Naive thymus-derived CD4-positive, alpha-beta T cell (primary cell): ENCODE data around the gene SLC25A4. TPM values are rescaled to one million over a fixed set of nuclear protein-coding genes. Genes with fewer than 3 reads are reported as not detected.
"Not testable (repeated sequence)": the region's sequence is repeated elsewhere in the genome, so short reads cannot be mapped to it uniquely, and the experiment has no call there.

Experiments used
- ATAC-seq: fragments of 150-1000 bp; cut with Tn5 transposase; 2 replicates; pipeline ENCODE4 v1.10.0; 2021; ENCODE audit warnings: mild to moderate bottlenecking, moderate library complexity
- CTCF ChIA-PET: fragments of 350-600 bp; sonication (Branson Sonifier 250); formaldehyde crosslinking; loops from one replicate; lab custom pipeline; 2021; ENCODE audit warnings: antibody characterized with exemption; lab: Charles Lee
- POLR2A ChIA-PET: fragments of 350-600 bp; sonication (Branson Sonifier 250); formaldehyde crosslinking; loops from one replicate; lab custom pipeline; 2021; ENCODE audit warnings: antibody characterized with exemption, inconsistent platforms; lab: Charles Lee
- DNase-seq, 9 donors: peaks; one replicate each; pipeline versions ENCODE4 v3.0.0 to v3.0.0-alpha.2; 2020 to 2022; ENCODE audit warnings: mixed read lengths in 1 of 9
- H3K27ac ChIP-seq: one replicate; pipeline ENCODE4 v1.7.0; 2013; ENCODE audit warnings: mild to moderate bottlenecking, low read depth, low read length, moderate library complexity
- H3K27me3 ChIP-seq, 2 donors: one replicate each; pipeline ENCODE4 v1.7.0; 2013; ENCODE audit warnings: low read length in 2 of 2, mild to moderate bottlenecking in 2 of 2, moderate library complexity in 2 of 2; ENCODE audit not compliant: control insufficient read depth in 2 of 2, insufficient read depth in 2 of 2
- H3K36me3 ChIP-seq, 3 experiments: 1 replicate in 2 of 3; 2 replicates in 1 of 3; pipeline ENCODE4 v1.7.0; 2013; ENCODE audit warnings: low read length in 3 of 3, mild to moderate bottlenecking in 3 of 3, moderate library complexity in 1 of 3; ENCODE audit not compliant: insufficient read depth in 3 of 3, control insufficient read depth in 2 of 3
- H3K4me1 ChIP-seq, 2 donors: one replicate each; pipeline ENCODE4 v1.7.0; 2013; ENCODE audit warnings: low read length in 2 of 2, mild to moderate bottlenecking in 2 of 2, moderate library complexity in 1 of 2; ENCODE audit not compliant: control insufficient read depth in 2 of 2, insufficient read depth in 2 of 2
- H3K4me3 ChIP-seq: 2 replicates; pipeline ENCODE4 v1.7.0; 2013; ENCODE audit warnings: mild to moderate bottlenecking, low read length
- H3K9me3 ChIP-seq, 3 experiments: 1 replicate in 2 of 3; 2 replicates in 1 of 3; pipeline ENCODE4 v1.7.0; 2013; ENCODE audit warnings: low read length in 3 of 3; ENCODE audit not compliant: control insufficient read depth in 2 of 3
- H3K27ac Mint-ChIP-seq, 9 donors: one replicate each; pipeline ENCODE4 v1.8.0; 2020 to 2022; ENCODE audit warnings: mixed read lengths in 9 of 9, mild to moderate bottlenecking in 8 of 9, moderate library complexity in 5 of 9, inconsistent platforms in 2 of 9
- H3K27me3 Mint-ChIP-seq, 5 donors: one replicate each; pipeline ENCODE4 v1.8.0; 2021 to 2022; ENCODE audit warnings: mixed read lengths in 5 of 5, mild to moderate bottlenecking in 1 of 5
- H3K36me3 Mint-ChIP-seq, 5 donors: one replicate each; pipeline ENCODE4 v1.8.0; 2020 to 2022; ENCODE audit warnings: mixed read lengths in 5 of 5, mild to moderate bottlenecking in 3 of 5, inconsistent platforms in 1 of 5
- H3K4me1 Mint-ChIP-seq, 7 donors: one replicate each; pipeline ENCODE4 v1.8.0; 2020 to 2022; ENCODE audit warnings: mixed read lengths in 7 of 7, mild to moderate bottlenecking in 3 of 7, inconsistent platforms in 1 of 7
- H3K4me3 Mint-ChIP-seq, 10 donors: one replicate each; pipeline ENCODE4 v1.8.0; 2020 to 2022; ENCODE audit warnings: mild to moderate bottlenecking in 10 of 10, mixed read lengths in 10 of 10, moderate library complexity in 6 of 10, inconsistent platforms in 2 of 10
- H3K9me3 Mint-ChIP-seq, 11 donors: one replicate each; pipeline ENCODE4 v1.8.0; 2020 to 2022; ENCODE audit warnings: mixed read lengths in 11 of 11, mild to moderate bottlenecking in 4 of 11, inconsistent platforms in 1 of 11, moderate library complexity in 1 of 11
- intact Hi-C, 2 donors: fragments of 100-400 bp; cut with micrococcal nuclease; formaldehyde crosslinking; loops; one replicate each; pipeline ENCODE4 v1.15.1; 2023
- polyA plus RNA-seq, 2 donors: library from polyadenylated mRNA; unstranded; fragments of 300-500 nt; fragmentation: Illumina TruSeq; gene quantifications; one replicate each; pipeline ENCODE4 v1.2.3, GENCODE V29; 2021
- total RNA-seq, 6 experiments: library from RNA in 5 of 6; stranded (reverse) in 5 of 6; gene quantifications; 1 replicate in 5 of 6; 2 replicates in 1 of 6; pipeline ENCODE4 v1.2.3 and lab custom pipeline; 2021 to 2026

SLC25A4 gene
- total and polyA plus RNA-seq, 7 experiments from 2014 or later = 0.60 to 7.2 (median 3.8) TPM

GRCh38 chr4:185100423-185100822 lies 42.6 kb upstream of the SLC25A4 start:
- Mint-ChIP-seq H3K4me3 (no peak overlapping the region), H3K4me1 (peaks cover 0 to 1% (median 0%) of the 10 kb centered on the region in 7 donors), H3K36me3 (no peaks in the 10 kb centered on the region), H3K27me3 (peaks cover 6 to 25% (median 17%) of the 10 kb centered on the region in 5 donors), H3K27ac (no peak overlapping the region), H3K9me3 (no peaks in the 10 kb centered on the region)
- no peaks in the 10 kb centered on the region for H3K27me3 ChIP-seq
- H3K4me3 ChIP-seq = no peak overlapping the region
- intact Hi-C loops = no loop called here
- no peak for DNase-seq
- ChIA-PET POLR2A (no interaction called here), CTCF (no interaction called here)
- H3K4me1 ChIP-seq = no peaks in the 10 kb centered on the region
- H3K27ac ChIP-seq = no peak overlapping the region
- no peaks in the 10 kb centered on the region for H3K9me3 ChIP-seq
- ATAC-seq = no peak
- no peaks in the 10 kb centered on the region for H3K36me3 ChIP-seq

GRCh38 chr4:185101354-185101890 lies 41.6 kb upstream of the SLC25A4 start:
- DNase-seq = no peak
- H3K27me3 ChIP-seq = no peaks in the 10 kb centered on the region
- intact Hi-C loops = no loop called here
- ATAC-seq = no peak
- Mint-ChIP-seq H3K9me3 (no peaks in the 10 kb centered on the region), H3K27me3 (peaks cover 6 to 24% (median 17%) of the 10 kb centered on the region in 5 donors), H3K4me1 (peaks cover 0 to 1% (median 0%) of the 10 kb centered on the region in 7 donors), H3K36me3 (no peaks in the 10 kb centered on the region), H3K4me3 (no peak overlapping the region), H3K27ac (no peak overlapping the region)
- H3K27ac ChIP-seq = no peak overlapping the region
- no peaks in the 10 kb centered on the region for H3K9me3 ChIP-seq
- CTCF ChIA-PET = no interaction called here
- no peaks in the 10 kb centered on the region for H3K4me1 ChIP-seq
- POLR2A ChIA-PET = no interaction called here
- no peaks in the 10 kb centered on the region for H3K36me3 ChIP-seq
- H3K4me3 ChIP-seq = no peak overlapping the region

GRCh38 chr4:185104733-185105132 lies 38.3 kb upstream of the SLC25A4 start:
- H3K27ac Mint-ChIP-seq = no peak overlapping the region
- POLR2A ChIA-PET = no interaction called here
- Histone ChIP-seq H3K27ac (no peak overlapping the region), H3K36me3 (no peaks in the 10 kb centered on the region), H3K27me3 (peaks cover 0 to 5% of the 10 kb centered on the region in 2 donors), H3K4me3 (no peak overlapping the region), H3K9me3 (no peaks in the 10 kb centered on the region), H3K4me1 (no peaks in the 10 kb centered on the region)
- peaks cover 6 to 29% (median 21%) of the 10 kb centered on the region in 5 donors for H3K27me3 Mint-ChIP-seq
- no peak overlapping the region for H3K4me3 Mint-ChIP-seq
- no peaks in the 10 kb centered on the region for H3K9me3 Mint-ChIP-seq
- CTCF ChIA-PET = no interaction called here
- ATAC-seq = no peak
- intact Hi-C loops = no loop called here
- H3K36me3 Mint-ChIP-seq = no peaks in the 10 kb centered on the region
- peaks cover 0 to 2% (median 0%) of the 10 kb centered on the region in 7 donors for H3K4me1 Mint-ChIP-seq
- no peak for DNase-seq

GRCh38 chr4:185106353-185106752 lies 36.7 kb upstream of the SLC25A4 start:
- H3K27me3 Mint-ChIP-seq = peaks cover 6 to 37% (median 23%) of the 10 kb centered on the region in 5 donors
- intact Hi-C loops = no loop called here
- Histone ChIP-seq H3K4me3 (no peak overlapping the region), H3K27me3 (peaks cover 0 to 5% of the 10 kb centered on the region in 2 donors), H3K4me1 (no peaks in the 10 kb centered on the region), H3K36me3 (no peaks in the 10 kb centered on the region), H3K9me3 (no peaks in the 10 kb centered on the region), H3K27ac (no peak overlapping the region)
- ChIA-PET CTCF (interaction anchor here (0.6 kb wide), 1 partner anchor 61 kb away, joined by 3 read pairs; no protein-coding TSS in a partner anchor), POLR2A (interaction anchor here (0.6 kb wide), 1 partner anchor 380 kb away, joined by 7 read pairs; no protein-coding TSS in a partner anchor)
- no peak for DNase-seq
- no peak overlapping the region for H3K27ac Mint-ChIP-seq
- no peak for ATAC-seq
- no peaks in the 10 kb centered on the region for H3K9me3 Mint-ChIP-seq
- no peak overlapping the region for H3K4me3 Mint-ChIP-seq
- no peaks in the 10 kb centered on the region for H3K36me3 Mint-ChIP-seq
- H3K4me1 Mint-ChIP-seq = peaks cover 0 to 2% (median 0%) of the 10 kb centered on the region in 7 donors

GRCh38 chr4:185107574-185107973 lies 35.5 kb upstream of the SLC25A4 start:
- H3K4me1 Mint-ChIP-seq, H3K36me3 ChIP-seq, H3K9me3 Mint-ChIP-seq, DNase-seq, POLR2A ChIA-PET, H3K9me3 ChIP-seq, ATAC-seq, intact Hi-C loops, H3K27ac Mint-ChIP-seq, H3K4me3 Mint-ChIP-seq, H3K4me1 ChIP-seq, H3K4me3 ChIP-seq, H3K27ac ChIP-seq, H3K36me3 Mint-ChIP-seq, CTCF ChIA-PET, H3K27me3 ChIP-seq: not testable (repeated sequence)
- H3K27me3 Mint-ChIP-seq = peaks cover 0 to 39% (median 18%) of the 10 kb centered on the region in 5 donors

- ATAC-seq (no peak), DNase-seq (no peak)
- Histone ChIP-seq H3K27me3 (peaks cover 0 to 5% of the 10 kb centered on the region in 2 donors), H3K36me3 (no peaks in the 10 kb centered on the region), H3K4me1 (no peaks in the 10 kb centered on the region), H3K27ac (no peak overlapping the region), H3K9me3 (no peaks in the 10 kb centered on the region), H3K4me3 (no peak overlapping the region)
- no peaks in the 10 kb centered on the region for H3K9me3 Mint-ChIP-seq
- H3K27ac Mint-ChIP-seq = no peak overlapping the region
- H3K4me3 Mint-ChIP-seq = no peak overlapping the region
- POLR2A ChIA-PET = no interaction called here
- H3K27me3 Mint-ChIP-seq = peaks cover 0 to 40% (median 15%) of the 10 kb centered on the region in 5 donors
- H3K36me3 Mint-ChIP-seq = no peaks in the 10 kb centered on the region
- intact Hi-C loops = no loop called here
- peaks cover 0 to 2% (median 0%) of the 10 kb centered on the region in 7 donors for H3K4me1 Mint-ChIP-seq
- CTCF ChIA-PET = no interaction called here
These were observed 34.9 kb upstream of the SLC25A4 start for GRCh38 chr4:185108185-185108584.

GRCh38 chr4:185108669-185109068 lies 34.4 kb upstream of the SLC25A4 start:
- no peaks in the 10 kb centered on the region for H3K36me3 ChIP-seq
- DNase-seq (no peak), ATAC-seq (no peak)
- Mint-ChIP-seq H3K27me3 (peaks cover 0 to 44% (median 10%) of the 10 kb centered on the region in 5 donors), H3K27ac (no peak overlapping the region), H3K36me3 (no peaks in the 10 kb centered on the region), H3K9me3 (no peaks in the 10 kb centered on the region), H3K4me1 (peaks cover 0 to 2% (median 0%) of the 10 kb centered on the region in 7 donors), H3K4me3 (no peak overlapping the region)
- H3K4me1 ChIP-seq = no peaks in the 10 kb centered on the region
- H3K27me3 ChIP-seq = peaks cover 0 to 5% of the 10 kb centered on the region in 2 donors
- ChIA-PET CTCF (no interaction called here), POLR2A (no interaction called here)
- H3K27ac ChIP-seq = no peak overlapping the region
- intact Hi-C loops = no loop called here
- H3K4me3 ChIP-seq = no peak overlapping the region
- H3K9me3 ChIP-seq = no peaks in the 10 kb centered on the region
